GM18526 (cell line): ENCODE data around the gene WWOX.

Experiments
- POLR2A ChIP-seq: IDR thresholded peaks from 3 replicates; pipeline ENCODE4 v1.6.1; 2011; ENCODE audit not compliant: insufficient read length; ENCODE audit errors: extremely low read depth

The WWOX gene

GRCh38 chr16:78399384-78399783 is 299.9 kb downstream of the WWOX start:
- TF ChIP-seq POLR2A = no peak

GRCh38 chr16:78402833-78403232 is 303.4 kb downstream of the WWOX start:
- TF ChIP-seq POLR2A = no peak

GRCh38 chr16:78405040-78405439 is 305.6 kb downstream of the WWOX start:
- no peak for TF ChIP-seq POLR2A

GRCh38 chr16:78405833-78406232 is 306.4 kb downstream of the WWOX start:
- no peak for TF ChIP-seq POLR2A

- no peak for TF ChIP-seq POLR2A
These were observed 307.7 kb downstream of the WWOX start for GRCh38 chr16:78407191-78407590.

GRCh38 chr16:78413651-78414050 is 314.2 kb downstream of the WWOX start:
- no peak for TF ChIP-seq POLR2A

- no peak for TF ChIP-seq POLR2A
These were observed 315.6 kb downstream of the WWOX start for GRCh38 chr16:78415013-78415412.

- no peak for TF ChIP-seq POLR2A
These were observed 316.2 kb downstream of the WWOX start for GRCh38 chr16:78415669-78416068.

- TF ChIP-seq POLR2A = no peak
These were observed 316.9 kb downstream of the WWOX start for GRCh38 chr16:78416400-78416799.

- no peak for TF ChIP-seq POLR2A
These were observed 321.8 kb downstream of the WWOX start for GRCh38 chr16:78421181-78421708.

- no peak for TF ChIP-seq POLR2A
These were observed 325.8 kb downstream of the WWOX start for GRCh38 chr16:78425281-78425680.

- TF ChIP-seq POLR2A = no peak
These were observed 326.5 kb downstream of the WWOX start for GRCh38 chr16:78425891-78426510.

- no peak for TF ChIP-seq POLR2A
These were observed 328.7 kb downstream of the WWOX start for GRCh38 chr16:78428193-78428592.

GRCh38 chr16:78430281-78430680 is 330.8 kb downstream of the WWOX start:
- no peak for TF ChIP-seq POLR2A

GRCh38 chr16:78431004-78431670 is 331.7 kb downstream of the WWOX start:
- no peak for TF ChIP-seq POLR2A

GRCh38 chr16:78431701-78432100 is 332.2 kb downstream of the WWOX start:
- TF ChIP-seq POLR2A = no peak

GRCh38 chr16:78432451-78432850 is 333.0 kb downstream of the WWOX start:
- no peak for TF ChIP-seq POLR2A
